Measurements from ENCODE around the gene FZD2.
"Not testable (repeated sequence)": the region's sequence is repeated elsewhere in the genome, so short reads cannot be mapped to it uniquely, and the experiment has no call there.

The FZD2 gene

DNA sequence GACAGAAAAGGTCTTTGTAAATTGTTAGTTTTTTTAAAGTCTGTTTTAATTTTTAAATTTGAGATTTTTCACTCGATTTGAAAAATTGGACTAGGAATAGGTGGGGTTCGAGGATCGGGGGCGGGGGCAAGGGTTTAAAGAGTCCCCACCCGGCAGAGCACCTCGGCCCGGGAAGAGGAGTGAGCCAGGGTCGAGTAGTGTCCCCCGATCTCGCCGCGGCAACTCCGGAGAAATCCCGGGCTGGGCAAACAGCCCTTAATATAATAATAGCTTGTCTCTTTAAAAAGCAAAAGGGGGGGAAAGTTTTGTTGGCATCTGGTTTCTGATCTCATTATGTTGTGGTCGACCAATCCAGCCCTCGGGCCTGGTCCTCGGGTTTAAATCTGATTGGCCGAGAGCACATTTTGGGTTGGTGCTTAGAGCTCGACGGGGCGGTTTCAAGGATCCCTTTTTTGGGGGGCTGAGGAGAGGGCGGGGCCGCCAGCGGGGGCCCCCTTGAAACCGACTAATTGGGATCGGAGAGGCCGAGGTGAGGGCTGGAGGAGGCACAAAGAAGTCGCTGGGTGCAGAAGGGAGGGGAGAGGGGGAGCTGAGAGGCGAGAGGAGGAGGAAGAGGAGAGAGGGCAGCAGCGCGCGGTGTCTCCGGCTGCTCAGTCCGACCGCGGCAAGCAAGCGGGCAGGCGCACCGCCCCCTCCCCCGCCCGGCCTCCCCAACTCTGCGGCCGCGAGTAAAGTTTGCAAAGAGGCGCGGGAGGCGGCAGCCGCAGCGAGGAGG, at the start of gene FZD2:
Gene FZD2, plus strand, starts transcription at position 653 of the 775 bp plus-strand sequence. CDS start 205 bp downstream, outside the sequence.
- TF ChIP-seq, protein P1, sequence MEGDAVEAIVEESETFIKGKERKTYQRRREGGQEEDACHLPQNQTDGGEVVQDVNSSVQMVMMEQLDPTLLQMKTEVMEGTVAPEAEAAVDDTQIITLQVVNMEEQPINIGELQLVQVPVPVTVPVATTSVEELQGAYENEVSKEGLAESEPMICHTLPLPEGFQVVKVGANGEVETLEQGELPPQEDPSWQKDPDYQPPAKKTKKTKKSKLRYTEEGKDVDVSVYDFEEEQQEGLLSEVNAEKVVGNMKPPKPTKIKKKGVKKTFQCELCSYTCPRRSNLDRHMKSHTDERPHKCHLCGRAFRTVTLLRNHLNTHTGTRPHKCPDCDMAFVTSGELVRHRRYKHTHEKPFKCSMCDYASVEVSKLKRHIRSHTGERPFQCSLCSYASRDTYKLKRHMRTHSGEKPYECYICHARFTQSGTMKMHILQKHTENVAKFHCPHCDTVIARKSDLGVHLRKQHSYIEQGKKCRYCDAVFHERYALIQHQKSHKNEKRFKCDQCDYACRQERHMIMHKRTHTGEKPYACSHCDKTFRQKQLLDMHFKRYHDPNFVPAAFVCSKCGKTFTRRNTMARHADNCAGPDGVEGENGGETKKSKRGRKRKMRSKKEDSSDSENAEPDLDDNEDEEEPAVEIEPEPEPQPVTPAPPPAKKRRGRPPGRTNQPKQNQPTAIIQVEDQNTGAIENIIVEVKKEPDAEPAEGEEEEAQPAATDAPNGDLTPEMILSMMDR (IDR thresholded peaks at IDR 0.05; ENCODE audit: low read depth, low read length), result no peak
- peak; percentile 97 for DNase-seq (ENCODE audit: extremely low read depth, low read depth)

DNA sequence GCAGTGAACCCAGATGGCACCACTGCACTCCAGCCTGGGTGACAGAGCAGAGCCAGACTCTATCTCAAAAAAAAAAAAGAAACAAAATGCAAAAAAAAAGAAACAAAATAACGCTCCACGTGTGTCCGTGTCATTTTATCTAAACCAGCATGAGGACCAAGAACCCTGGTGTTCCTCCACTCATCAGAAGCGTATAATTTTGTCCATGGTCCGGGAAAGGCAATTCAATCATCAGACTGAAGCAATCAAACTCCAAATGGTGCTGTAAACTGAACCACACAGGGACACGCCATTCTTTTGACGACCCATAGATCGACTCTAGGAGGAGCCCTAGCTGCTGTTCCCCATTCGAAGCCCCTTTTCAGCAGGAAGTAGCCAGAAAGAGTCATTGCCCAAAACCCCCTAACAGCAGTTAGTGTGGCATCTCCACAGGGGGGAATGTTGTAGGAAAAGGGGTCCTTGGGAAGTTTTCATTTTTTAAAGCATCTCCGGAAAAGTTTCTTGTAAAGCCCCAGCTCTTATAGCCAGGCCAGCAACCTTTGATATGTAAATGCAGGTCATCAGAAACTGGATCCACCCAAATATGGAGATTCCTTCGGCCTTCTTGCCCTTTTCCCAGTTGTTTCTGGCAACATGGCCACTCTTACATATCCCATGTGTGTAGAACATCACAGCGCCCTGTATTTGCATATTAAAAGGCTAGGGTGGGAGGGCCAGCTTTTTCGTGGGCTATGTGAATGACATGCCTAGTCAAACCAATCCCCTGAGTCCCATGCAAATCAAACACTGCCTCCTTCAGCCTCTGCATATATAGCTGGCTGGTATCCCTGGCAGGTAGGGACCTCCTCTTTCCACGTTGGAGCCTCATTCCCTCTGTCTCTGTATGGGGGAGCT, 45.8 kb upstream of the FZD2 start:
- DNase-seq (ENCODE audit: extremely low read depth, low read depth), result not testable (repeated sequence)

DNA sequence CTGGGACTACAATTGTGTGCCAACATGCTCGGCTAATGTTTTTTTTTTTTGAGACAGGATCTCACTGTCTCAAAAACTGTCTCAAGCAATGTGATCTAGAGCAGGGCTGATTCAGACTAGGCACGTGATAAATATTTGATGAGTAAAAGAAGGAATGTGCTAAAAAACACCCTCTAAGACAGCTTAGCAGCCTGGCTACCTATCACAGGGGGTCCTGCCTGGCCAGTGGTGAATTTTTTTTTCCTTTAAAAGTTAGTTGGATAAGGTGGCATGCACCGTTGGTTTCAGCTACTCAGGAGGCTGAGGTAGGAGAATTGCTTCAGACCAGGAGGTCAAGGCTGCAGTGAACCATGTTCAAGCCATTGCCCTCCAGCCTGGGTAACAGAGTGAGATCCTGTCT, 39.3 kb upstream of the FZD2 start:
- TF ChIP-seq, protein P1 (IDR thresholded peaks at IDR 0.05; ENCODE audit: low read depth, low read length), result no peak
- DNase-seq (ENCODE audit: extremely low read depth, low read depth), result no peak

DNA sequence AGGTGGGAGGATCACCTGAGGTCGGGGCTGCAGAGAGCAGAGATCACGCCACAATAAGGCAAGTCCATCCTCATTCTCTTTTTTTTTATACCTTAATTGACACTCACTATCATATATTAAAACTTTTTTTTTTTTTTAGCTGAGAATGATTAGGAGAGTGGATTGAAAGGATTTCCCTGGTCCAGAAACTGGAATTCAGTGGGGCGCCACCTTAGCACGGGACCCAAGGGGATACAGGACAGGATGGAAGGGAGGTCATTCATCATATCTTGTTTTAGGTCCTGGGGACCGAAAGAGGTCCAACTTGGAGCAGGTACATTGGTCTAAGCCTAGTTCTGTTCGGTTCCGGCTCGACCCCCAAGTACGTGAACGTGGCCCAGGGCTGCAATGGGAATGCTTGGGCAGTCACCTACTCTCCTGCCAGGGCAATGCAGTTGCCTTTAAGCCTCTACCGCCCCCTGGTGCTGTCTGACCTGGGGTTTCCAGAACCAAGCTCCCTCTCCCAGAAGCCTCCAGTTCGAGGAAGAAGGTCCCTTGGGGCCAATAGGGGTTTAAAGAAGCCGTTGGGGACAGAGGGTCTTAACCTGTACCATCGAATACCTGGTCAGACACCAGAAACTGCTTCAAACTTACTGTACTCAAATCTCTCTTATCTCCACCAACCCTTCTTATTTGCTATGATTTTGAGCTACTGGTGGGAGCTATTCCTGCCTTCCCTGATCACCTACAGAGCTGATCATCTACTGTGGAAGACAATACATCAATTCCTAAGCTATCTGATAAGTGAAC, 34.2 kb upstream of the FZD2 start:
- DNase-seq (ENCODE audit: extremely low read depth, low read depth), result no peak
- TF ChIP-seq, protein P1 (IDR thresholded peaks at IDR 0.05; ENCODE audit: low read depth, low read length), result peak; percentile 67

DNA sequence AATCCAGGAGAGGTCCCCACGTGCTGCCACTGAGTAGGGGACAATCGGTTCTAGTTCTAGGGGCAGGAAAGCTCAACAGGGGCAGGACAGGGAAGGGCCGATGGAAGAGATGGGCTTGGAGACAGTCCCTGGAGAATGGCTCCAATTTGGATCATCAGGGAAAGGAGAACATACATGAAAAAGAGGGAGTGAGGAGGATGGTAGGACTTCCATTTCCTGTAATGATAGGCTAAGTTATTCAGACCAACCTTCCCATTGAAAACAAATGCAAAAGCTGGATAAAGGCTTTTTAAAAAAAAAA, 33.7 kb upstream of the FZD2 start:
- DNase-seq (ENCODE audit: extremely low read depth, low read depth), result no peak
- TF ChIP-seq, protein P1 (IDR thresholded peaks at IDR 0.05; ENCODE audit: low read depth, low read length), result no peak

DNA sequence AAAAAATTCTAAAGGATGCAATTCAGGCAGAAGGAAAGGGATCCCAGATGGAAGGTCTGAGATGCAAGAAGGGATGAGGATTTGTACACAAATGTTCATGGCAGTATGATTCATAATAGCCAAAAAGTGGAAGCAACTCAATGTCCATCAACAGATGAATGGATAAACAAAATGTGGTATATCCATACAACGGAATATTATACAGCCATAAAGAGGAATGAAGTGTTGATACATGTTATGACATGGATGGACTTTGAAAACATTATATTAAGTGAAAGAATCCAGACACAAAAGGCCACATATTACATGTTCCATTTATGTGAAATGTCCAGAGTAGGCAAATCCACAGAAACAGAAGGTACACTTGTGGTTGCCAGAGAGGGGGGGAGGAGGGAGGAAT, 30.2 kb upstream of the FZD2 start:
- TF ChIP-seq, protein P1 (IDR thresholded peaks at IDR 0.05; ENCODE audit: low read depth, low read length), result no peak
- no peak for DNase-seq (ENCODE audit: extremely low read depth, low read depth)

- TF ChIP-seq, protein P1 (IDR thresholded peaks at IDR 0.05; ENCODE audit: low read depth, low read length), result no peak
- DNase-seq (ENCODE audit: extremely low read depth, low read depth), result no peak
Measured at GRCh38 chr17:44527954-44528353, 29.3 kb upstream of the FZD2 start.

All from AG09319 (cell line).